Spleen (tissue), 7 donors: ENCODE results near the gene TOM1L1.

Experiments
- CTCF ChIP-seq, 11 experiments: fragments of 200-600 bp in 7 of 11; fragments of 450-650 bp in 4 of 11; sonication (generic) in 4 of 11; IDR thresholded peaks in 8 of 11; conservative IDR thresholded peaks in 3 of 11; 1 replicate in 7 of 11; 2 replicates in 4 of 11; pipeline versions ENCODE4 v1.4.0 to v1.8.0; 2016 to 2021; ENCODE audit warnings: antibody characterized with exemption in 11 of 11, inconsistent platforms in 4 of 11, mild to moderate bottlenecking in 1 of 11
- POLR2A ChIP-seq, 3 donors: fragments of 450-650 bp; IDR thresholded peaks; one replicate each; pipeline ENCODE4 v1.5.1; 2017; ENCODE audit warnings: antibody characterized with exemption in 3 of 3, mild to moderate bottlenecking in 1 of 3
- POLR2AphosphoS5 ChIP-seq, 3 donors: sonication (generic); formaldehyde crosslinking; IDR thresholded peaks; one replicate each; pipeline ENCODE4 v1.5.1; 2017; ENCODE audit warnings: antibody characterized with exemption in 3 of 3
- donor health status: DM: no; HTN: no; CAD: no; lungs with moderate emphysema.
- donor health status: DM: no; HTN: no; CAD: no.
- donor health status: DM: no; HTN: no; CAD: no.

- no peak for TF ChIP-seq POLR2AphosphoS5 (IDR thresholded peaks at IDR 0.05)
- TF ChIP-seq POLR2A (IDR thresholded peaks at IDR 0.05), result no peak
- TF ChIP-seq CTCF (IDR thresholded peaks at IDR 0.05 in 8 of 11, conservative IDR thresholded peaks at IDR 0.05 in 3 of 11), result no peak
These were observed 41.5 kb upstream of the TOM1L1 start for GRCh38 chr17:54859187-54859586.
